ENCODE measurements around the gene FBP1.

The FBP1 gene

DNA sequence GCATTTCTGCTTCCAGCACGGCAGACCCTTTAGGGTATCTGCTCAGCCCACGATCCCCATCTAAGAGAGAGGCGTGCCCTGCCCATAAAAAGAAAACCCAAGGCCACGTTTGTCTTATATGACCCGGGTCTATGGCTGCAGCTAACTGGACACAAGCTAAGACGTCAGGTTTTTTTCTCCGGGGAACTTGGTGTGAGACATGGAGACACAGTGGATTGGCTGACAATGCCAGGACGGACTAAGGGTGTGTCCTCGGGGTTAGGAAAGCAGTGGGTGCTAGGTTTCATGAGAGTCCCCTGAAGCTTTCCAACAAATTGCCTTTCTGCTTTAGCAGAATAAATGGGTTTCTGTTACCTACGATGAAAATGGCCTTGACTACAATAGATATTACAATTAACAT, 38.6 kb downstream of the FBP1 start:
- TF ChIP-seq, protein P1, sequence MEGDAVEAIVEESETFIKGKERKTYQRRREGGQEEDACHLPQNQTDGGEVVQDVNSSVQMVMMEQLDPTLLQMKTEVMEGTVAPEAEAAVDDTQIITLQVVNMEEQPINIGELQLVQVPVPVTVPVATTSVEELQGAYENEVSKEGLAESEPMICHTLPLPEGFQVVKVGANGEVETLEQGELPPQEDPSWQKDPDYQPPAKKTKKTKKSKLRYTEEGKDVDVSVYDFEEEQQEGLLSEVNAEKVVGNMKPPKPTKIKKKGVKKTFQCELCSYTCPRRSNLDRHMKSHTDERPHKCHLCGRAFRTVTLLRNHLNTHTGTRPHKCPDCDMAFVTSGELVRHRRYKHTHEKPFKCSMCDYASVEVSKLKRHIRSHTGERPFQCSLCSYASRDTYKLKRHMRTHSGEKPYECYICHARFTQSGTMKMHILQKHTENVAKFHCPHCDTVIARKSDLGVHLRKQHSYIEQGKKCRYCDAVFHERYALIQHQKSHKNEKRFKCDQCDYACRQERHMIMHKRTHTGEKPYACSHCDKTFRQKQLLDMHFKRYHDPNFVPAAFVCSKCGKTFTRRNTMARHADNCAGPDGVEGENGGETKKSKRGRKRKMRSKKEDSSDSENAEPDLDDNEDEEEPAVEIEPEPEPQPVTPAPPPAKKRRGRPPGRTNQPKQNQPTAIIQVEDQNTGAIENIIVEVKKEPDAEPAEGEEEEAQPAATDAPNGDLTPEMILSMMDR (IDR thresholded peaks at IDR 0.05) = no peak

DNA sequence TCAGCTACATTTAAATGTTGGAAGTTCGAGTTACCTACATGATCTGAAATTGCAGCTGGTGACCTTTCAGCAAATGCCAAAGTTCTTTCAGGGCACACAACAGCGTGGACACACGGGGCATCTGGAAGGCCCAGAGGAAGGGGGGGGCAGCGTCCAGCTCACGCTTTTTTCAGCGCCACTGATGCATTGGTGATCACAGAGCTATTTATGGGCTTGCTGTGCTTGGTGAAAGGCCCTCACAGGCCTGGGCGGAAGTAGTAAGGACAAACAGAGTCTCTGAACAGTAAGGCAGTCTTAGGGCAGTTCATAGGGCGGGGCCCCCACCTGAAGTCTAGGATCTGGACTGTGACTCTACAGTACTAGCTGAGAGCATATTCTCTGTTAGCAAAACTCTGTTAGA, 39.1 kb downstream of the FBP1 start:
- TF ChIP-seq, protein P1 (IDR thresholded peaks at IDR 0.05) = no peak

DNA sequence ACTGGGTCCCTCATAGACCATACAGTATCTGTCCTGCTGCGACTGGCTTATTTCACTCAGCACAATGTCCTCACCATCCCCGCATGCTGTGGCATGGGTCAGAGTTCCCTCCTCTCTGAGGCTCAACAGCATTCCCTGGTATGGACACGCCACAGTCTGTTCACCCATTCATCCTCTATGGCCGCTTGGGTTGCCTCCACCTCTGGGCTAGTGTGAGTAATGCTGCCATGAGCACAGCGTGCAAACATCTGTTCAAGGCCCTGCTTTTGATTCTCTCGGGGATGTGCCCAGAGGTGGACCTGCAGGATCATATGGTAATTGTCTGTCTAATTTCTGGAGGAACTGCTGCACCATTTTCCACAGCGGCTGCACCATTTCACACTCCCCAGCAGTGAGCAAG, 40.2 kb downstream of the FBP1 start:
- TF ChIP-seq, protein P1 (IDR thresholded peaks at IDR 0.05) = no peak

DNA sequence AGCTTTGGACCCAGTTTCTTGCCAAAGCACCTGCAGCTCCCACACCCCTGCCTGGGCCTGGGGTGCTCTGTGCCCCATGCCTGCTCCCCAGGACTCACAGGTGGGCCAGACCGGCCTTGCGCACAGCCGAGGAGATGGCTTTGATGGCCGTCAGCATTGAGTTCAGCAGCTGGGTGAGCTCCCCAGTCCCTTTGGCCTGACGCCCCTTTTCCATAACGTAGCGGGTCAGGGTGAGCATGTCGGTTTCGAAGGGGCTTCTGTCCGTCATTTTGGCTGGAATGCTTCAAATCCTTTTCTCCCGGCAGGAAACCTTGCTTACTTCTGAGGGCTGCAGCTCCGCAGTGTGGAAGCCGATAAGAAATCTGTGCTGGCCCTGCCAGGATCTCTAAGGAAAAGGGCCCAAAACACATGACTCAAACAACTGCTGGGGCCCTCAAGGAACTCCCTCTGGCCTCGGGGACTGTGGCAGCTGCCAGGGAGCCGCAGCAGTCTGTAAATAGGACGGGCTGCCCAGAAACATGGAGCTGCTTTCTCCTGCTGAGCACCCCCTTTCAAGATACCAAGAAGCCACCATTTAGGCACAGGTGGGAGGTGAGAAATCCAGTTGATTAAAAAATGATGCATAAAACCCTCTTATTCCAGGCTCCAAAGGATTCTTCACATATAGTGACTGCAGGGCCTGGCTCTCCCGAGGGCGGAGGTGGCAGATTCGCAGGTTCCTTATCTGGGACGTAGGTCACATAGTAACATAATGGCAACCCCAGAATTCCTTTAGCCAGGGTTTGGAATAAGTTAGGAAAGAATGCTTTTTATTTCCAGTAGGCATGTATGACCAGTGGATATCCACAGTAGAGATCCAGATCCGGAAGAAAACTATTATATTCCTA, 45.6 kb downstream of the FBP1 start, which contains the start of gene FBP2:
Gene FBP2 (minus strand): TSS at position 366 of the 887 bp plus-strand sequence. CDS start 98 bp downstream, at position 268.
- TF ChIP-seq, protein P1 (IDR thresholded peaks at IDR 0.05) = no peak

DNA sequence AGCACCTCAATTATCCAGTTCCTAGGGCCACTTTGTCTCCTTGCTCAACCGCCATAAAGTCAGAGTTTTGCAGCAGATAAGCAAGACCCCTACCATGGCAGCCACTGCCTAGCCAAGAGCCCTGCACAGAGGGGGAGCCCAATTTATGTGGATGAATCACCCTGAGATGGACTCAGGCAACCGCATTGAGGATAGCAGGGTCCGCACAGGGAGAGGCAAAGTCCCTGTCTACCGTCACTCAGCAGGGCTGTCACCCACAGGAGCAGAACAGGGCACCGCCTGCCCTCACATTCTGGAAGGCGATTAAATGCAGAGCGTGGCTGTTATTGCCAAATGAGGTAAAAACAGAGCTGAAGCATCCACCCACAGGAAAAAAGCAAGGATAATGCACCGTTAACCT, 47.4 kb downstream of the FBP1 start:
- TF ChIP-seq, protein P1 (IDR thresholded peaks at IDR 0.05) = no peak

DNA sequence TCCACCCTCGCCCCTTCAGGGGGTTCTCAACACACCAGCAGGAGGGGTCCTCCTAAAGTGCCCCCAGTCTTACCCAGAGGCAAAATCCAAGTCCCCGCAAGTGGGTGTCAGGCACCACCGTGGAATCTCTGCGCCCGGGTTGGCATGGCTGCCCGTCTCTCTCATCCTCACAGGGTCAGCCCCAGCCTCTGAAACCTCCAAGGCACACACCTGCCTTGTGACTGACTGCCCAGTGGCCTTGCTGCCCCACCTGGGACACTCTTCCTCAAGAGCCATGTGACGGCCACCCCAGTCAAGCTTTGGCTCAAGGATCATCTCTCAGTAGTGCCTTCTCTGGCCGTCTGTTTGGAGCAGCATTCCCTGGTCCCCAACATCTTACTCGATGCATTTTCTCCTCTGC, 50.6 kb downstream of the FBP1 start:
- TF ChIP-seq, protein P1 (IDR thresholded peaks at IDR 0.05) = no peak

DNA sequence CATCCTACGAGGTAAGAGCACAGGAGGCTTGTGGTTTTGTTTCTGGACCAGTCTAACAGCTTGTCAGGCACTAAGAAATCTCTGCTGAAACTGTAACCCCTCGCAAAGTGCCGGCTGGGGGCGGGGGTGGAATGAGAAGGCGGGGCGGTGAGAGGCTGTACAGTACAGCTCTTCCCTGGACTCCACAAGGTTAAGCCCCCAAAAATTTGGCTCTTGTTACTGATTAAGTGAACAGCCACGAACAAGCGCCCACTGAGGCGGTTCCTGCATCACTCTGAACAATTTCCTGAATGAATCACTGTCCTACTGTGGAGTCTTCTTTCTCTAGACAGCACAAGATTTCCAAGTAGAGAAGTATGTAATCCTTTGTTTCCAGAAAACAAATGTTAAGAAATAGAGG, 52.5 kb downstream of the FBP1 start:
- TF ChIP-seq, protein P1 (IDR thresholded peaks at IDR 0.05) = no peak

All from LNCAP (cell line).